ENCODE results near the gene KCNK16.

GRCh38 chr6:39347906-39348585 is 25.5 kb upstream of the KCNK16 start:
- TF ChIP-seq EZH2 (IDR thresholded peaks at IDR 0.05; ENCODE audit: insufficient read depth, poor library complexity, severe bottlenecking) (no peak), EZH2phosphoT487 (IDR thresholded peaks at IDR 0.05; ENCODE audit: insufficient read depth, low read depth) (no peak)

All from GM23248 (cell line).